HepG2 (cell line): ENCODE results near the gene BICRA. TPM values are rescaled to one million over a fixed set of nuclear protein-coding genes. Genes with fewer than 3 reads are reported as not detected.

Source experiments
- BCL6 ChIP-seq: IDR thresholded peaks from 2 replicates; pipeline ENCODE4 v1.6.1; 2016; ENCODE audit warnings: missing genetic modification reagents, missing compliant biosample characterization
- DMAP1 ChIP-seq: IDR thresholded peaks from 2 replicates; pipeline ENCODE4 v1.6.1; 2016
- ELF3 ChIP-seq: IDR thresholded peaks from 2 replicates; pipeline ENCODE4 v1.6.1; 2016; ENCODE audit warnings: missing genetic modification reagents, missing compliant biosample characterization
- ETV5 ChIP-seq: IDR thresholded peaks from 2 replicates; pipeline ENCODE4 v1.6.1; 2018; ENCODE audit warnings: missing biosample characterization, missing genetic modification reagents, inconsistent platforms, borderline replicate concordance
- FOXA3 ChIP-seq: IDR thresholded peaks from 2 replicates; pipeline ENCODE4 v1.6.1; 2016; ENCODE audit warnings: missing genetic modification reagents, missing compliant biosample characterization
- HDAC1 ChIP-seq: sonication (generic); formaldehyde crosslinking; IDR thresholded peaks from 2 replicates; pipeline ENCODE4 v1.5.1; 2020; ENCODE audit warnings: mild to moderate bottlenecking, missing genetic modification reagents
- HHEX ChIP-seq: IDR thresholded peaks from 2 replicates; pipeline ENCODE4 v1.6.1; 2016; ENCODE audit warnings: control low read depth
- HIC2 ChIP-seq: sonication (generic); formaldehyde crosslinking; IDR thresholded peaks from 2 replicates; pipeline ENCODE4 v1.9.0; 2022; ENCODE audit warnings: low read depth, missing genetic modification reagents
- HMG20A ChIP-seq: IDR thresholded peaks from 2 replicates; pipeline ENCODE4 v1.6.1; 2016; ENCODE audit warnings: borderline replicate concordance
- HNF4A ChIP-seq: sonication (generic); formaldehyde crosslinking; IDR thresholded peaks from 2 replicates; pipeline ENCODE4 v1.4.0; 2020; ENCODE audit warnings: missing genetic modification reagents
- KDM3A ChIP-seq: IDR thresholded peaks from 2 replicates; pipeline ENCODE4 v1.6.1; 2018; ENCODE audit warnings: low read depth, missing compliant biosample characterization
- MEF2D ChIP-seq: sonication (generic); formaldehyde crosslinking; IDR thresholded peaks from 2 replicates; pipeline ENCODE4 v1.5.1; 2020; ENCODE audit warnings: mild to moderate bottlenecking, missing genetic modification reagents
- NR2F6 ChIP-seq, 2 experiments: IDR thresholded peaks; 2 replicates each; pipeline ENCODE4 v1.6.1; 2016; ENCODE audit warnings: antibody characterized with exemption in 1 of 2, mild to moderate bottlenecking in 1 of 2
- PRMT3 ChIP-seq: sonication (generic); formaldehyde crosslinking; IDR thresholded peaks from 2 replicates; pipeline ENCODE4 v1.8.1; 2022; ENCODE audit warnings: low read depth, mild to moderate bottlenecking, moderate library complexity, missing genetic modification reagents, borderline replicate concordance
- SALL1 ChIP-seq: sonication (generic); formaldehyde crosslinking; IDR thresholded peaks from 2 replicates; pipeline ENCODE4 v1.8.0; 2022; ENCODE audit warnings: mild to moderate bottlenecking, missing genetic modification reagents
- SIX1 ChIP-seq: sonication (generic); formaldehyde crosslinking; IDR thresholded peaks from 2 replicates; pipeline ENCODE4 v1.4.0; 2020; ENCODE audit warnings: missing genetic modification reagents, borderline replicate concordance
- SOX13 ChIP-seq, 3 experiments: fragments of 450-650 bp in 1 of 3; sonication (generic) in 1 of 3; formaldehyde crosslinking in 1 of 3; IDR thresholded peaks in 2 of 3; conservative IDR thresholded peaks in 1 of 3; 2 replicates each; pipeline versions ENCODE4 v1.5.0 to v1.6.1; 2016 to 2020; ENCODE audit warnings: antibody characterized with exemption in 1 of 3, mild to moderate bottlenecking in 1 of 3, missing compliant biosample characterization in 1 of 3, missing genetic modification reagents in 1 of 3, moderate library complexity in 1 of 3
- TEAD3 ChIP-seq: optimal IDR thresholded peaks from 2 replicates; pipeline ENCODE3; 2016; ENCODE audit warnings: borderline replicate concordance
- TSC22D2 ChIP-seq: sonication (generic); formaldehyde crosslinking; IDR thresholded peaks from 2 replicates; pipeline ENCODE4 v1.5.1; 2020; ENCODE audit warnings: missing genetic modification reagents, mild to moderate bottlenecking, borderline replicate concordance
- ZNF180 ChIP-seq: sonication (generic); formaldehyde crosslinking; IDR thresholded peaks from 2 replicates; pipeline ENCODE4 v1.4.0; 2020; ENCODE audit warnings: low read depth, missing genetic modification reagents, borderline replicate concordance
- ZNF230 ChIP-seq: sonication (generic); formaldehyde crosslinking; IDR thresholded peaks from 2 replicates; pipeline ENCODE4 v1.4.0; 2020; ENCODE audit warnings: mild to moderate bottlenecking, missing genetic modification reagents
- ZNF337 ChIP-seq: sonication (generic); formaldehyde crosslinking; IDR thresholded peaks from 2 replicates; pipeline ENCODE4 v1.5.1; 2020; ENCODE audit warnings: missing genetic modification reagents, low read depth, mild to moderate bottlenecking, borderline replicate concordance
- ZNF761 ChIP-seq: sonication (generic); formaldehyde crosslinking; conservative IDR thresholded peaks from 2 replicates; pipeline ENCODE4 v1.4.0; 2020; ENCODE audit warnings: mild to moderate bottlenecking, missing genetic modification reagents
- polyA plus RNA-seq, 8 experiments: library from polyadenylated mRNA; depleted of rRNA in 3 of 8; stranded (reverse) in 7 of 8; unstranded in 1 of 8; fragments of >200 nt; fragmentation: Illumina TruSeq in 4 of 8; extraction: Trizol in 4 of 8; gene quantifications; 2 replicates each; pipeline versions ENCODE4 v1.2.1 to v1.2.3, GENCODE V29; 2011 to 2016; ENCODE audit warnings: low read depth in 4 of 8, missing spikeins in 1 of 8, mixed read lengths in 1 of 8; ENCODE audit not compliant: insufficient read depth in 1 of 8
- total RNA-seq, 5 experiments: library from RNA; depleted of rRNA; stranded (reverse); fragments of >200 nt; fragmentation: Illumina TruSeq; extraction: Trizol; gene quantifications; 2 replicates each; pipeline ENCODE4 v1.2.3, GENCODE V29; 2016; ENCODE audit warnings: low read depth in 1 of 5
- TF ChIP-seq, protein P1 (sequence below): sonication (generic); formaldehyde crosslinking; IDR thresholded peaks from 2 replicates; pipeline ENCODE4 v1.4.0; 2020; ENCODE audit warnings: mild to moderate bottlenecking, missing genetic modification reagents
- TF ChIP-seq, protein P2 (sequence below): sonication (generic); formaldehyde crosslinking; IDR thresholded peaks from 2 replicates; pipeline ENCODE4 v1.4.0; 2020; ENCODE audit warnings: missing genetic modification reagents, borderline replicate concordance
- TF ChIP-seq, protein P3 (sequence below): sonication (generic); formaldehyde crosslinking; IDR thresholded peaks from 2 replicates; pipeline ENCODE4 v1.5.0; 2020; ENCODE audit warnings: missing genetic modification reagents, mild to moderate bottlenecking, borderline replicate concordance

The BICRA gene
- total and polyA plus RNA-seq, 2 of the 13 experiments (the other 11 are each of a cell fraction or from before 2014, with no cell fraction given), result 0.55 to 0.71 TPM

DNA sequence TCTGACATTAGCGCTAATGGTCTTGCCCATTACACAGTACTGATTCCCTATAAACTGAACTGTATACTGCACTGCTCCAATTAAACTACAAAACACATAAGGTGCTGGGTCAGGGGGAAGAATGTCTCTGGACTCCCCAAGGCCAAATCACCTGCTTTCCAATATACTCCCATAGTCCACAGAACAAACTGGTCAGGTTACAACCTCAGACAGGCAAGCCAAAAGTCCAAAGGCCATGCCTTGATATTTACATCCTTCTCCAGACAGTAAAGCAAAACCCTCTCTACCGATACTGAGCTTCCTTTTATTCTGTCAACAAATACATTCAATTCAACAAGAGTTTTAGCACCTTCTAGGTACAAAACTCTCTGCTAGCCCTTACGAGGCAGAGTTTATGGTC is 44.9 kb upstream of the BICRA start (continued):
- TF ChIP-seq PRMT3 (CRISPR knock-in tag) (no peak), ZNF180 (CRISPR knock-in tag) (no peak), ZNF230 (CRISPR knock-in tag) (no peak), FOXA3 (peak; percentile 75), TEAD3 (peak; percentile 8), SIX1 (CRISPR knock-in tag) (peak; percentile 88; the same call in 1 of the 2 replicates), HMG20A (CRISPR knock-in tag) (peak; percentile 26; the same call in 1 of the 2 replicates), BCL6 (peak; percentile 89), KDM3A (CRISPR knock-in tag) (no peak), HDAC1 (CRISPR knock-in tag) (peak; percentile 23; the same call in 1 of the 2 replicates), ELF3 (CRISPR knock-in tag) (peak; percentile 58; the same call in 1 of the 2 replicates), HNF4A (peak; percentile 88), HIC2 (CRISPR knock-in tag) (no peak), NR2F6 (IDR thresholded peaks at IDR 0.05) (no peak), NR2F6 (CRISPR knock-in tag; IDR thresholded peaks at IDR 0.05) (0 out of 2 replicates have a peak, but pooled peaks have one; percentile 35), TSC22D2 (CRISPR knock-in tag) (no peak), ZNF761 (CRISPR knock-in tag) (no peak), DMAP1 (CRISPR knock-in tag) (no peak), MEF2D (CRISPR knock-in tag) (0 out of 2 replicates have a peak, but pooled peaks have one; percentile 17), ETV5 (CRISPR knock-in tag) (peak; percentile 28; the same call in 1 of the 2 replicates), ZNF337 (no peak), HHEX (CRISPR knock-in tag) (peak; percentile 43; the same call in 1 of the 2 replicates), SOX13 (IDR thresholded peaks at IDR 0.05) (no peak), SOX13 (CRISPR knock-in tag; conservative IDR thresholded peaks at IDR 0.05 in 1 of 2, IDR thresholded peaks at IDR 0.05 in 1 of 2) (peak in 1 of 2 experiments; percentile 29; a peak in 1 of 4 replicates), SALL1 (CRISPR knock-in tag) (peak; percentile 23; the same call in 1 of the 2 replicates)
- TF ChIP-seq, protein P1, sequence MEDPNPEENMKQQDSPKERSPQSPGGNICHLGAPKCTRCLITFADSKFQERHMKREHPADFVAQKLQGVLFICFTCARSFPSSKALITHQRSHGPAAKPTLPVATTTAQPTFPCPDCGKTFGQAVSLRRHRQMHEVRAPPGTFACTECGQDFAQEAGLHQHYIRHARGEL (CRISPR knock-in tag), result no peak
- TF ChIP-seq, protein P2, sequence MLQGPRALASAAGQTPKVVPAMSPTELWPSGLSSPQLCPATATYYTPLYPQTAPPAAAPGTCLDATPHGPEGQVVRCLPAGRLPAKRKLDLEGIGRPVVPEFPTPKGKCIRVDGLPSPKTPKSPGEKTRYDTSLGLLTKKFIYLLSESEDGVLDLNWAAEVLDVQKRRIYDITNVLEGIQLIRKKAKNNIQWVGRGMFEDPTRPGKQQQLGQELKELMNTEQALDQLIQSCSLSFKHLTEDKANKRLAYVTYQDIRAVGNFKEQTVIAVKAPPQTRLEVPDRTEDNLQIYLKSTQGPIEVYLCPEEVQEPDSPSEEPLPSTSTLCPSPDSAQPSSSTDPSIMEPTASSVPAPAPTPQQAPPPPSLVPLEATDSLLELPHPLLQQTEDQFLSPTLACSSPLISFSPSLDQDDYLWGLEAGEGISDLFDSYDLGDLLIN (CRISPR knock-in tag), result no peak
- TF ChIP-seq, protein P3, sequence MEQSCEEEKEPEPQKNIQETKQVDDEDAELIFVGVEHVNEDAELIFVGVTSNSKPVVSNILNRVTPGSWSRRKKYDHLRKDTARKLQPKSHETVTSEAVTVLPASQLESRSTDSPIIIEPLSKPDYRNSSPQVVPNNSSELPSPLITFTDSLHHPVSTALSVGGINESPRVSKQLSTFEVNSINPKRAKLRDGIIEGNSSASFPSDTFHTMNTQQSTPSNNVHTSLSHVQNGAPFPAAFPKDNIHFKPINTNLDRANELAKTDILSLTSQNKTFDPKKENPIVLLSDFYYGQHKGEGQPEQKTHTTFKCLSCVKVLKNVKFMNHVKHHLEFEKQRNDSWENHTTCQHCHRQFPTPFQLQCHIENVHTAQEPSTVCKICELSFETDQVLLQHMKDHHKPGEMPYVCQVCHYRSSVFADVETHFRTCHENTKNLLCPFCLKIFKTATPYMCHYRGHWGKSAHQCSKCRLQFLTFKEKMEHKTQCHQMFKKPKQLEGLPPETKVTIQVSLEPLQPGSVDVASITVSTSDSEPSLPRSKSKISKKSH, result no peak
